Measurements from ENCODE around the gene NAP1L4. TPM values are rescaled to one million over a fixed set of nuclear protein-coding genes. Genes with fewer than 3 reads are reported as not detected.

Gene NAP1L4
- total RNA-seq, 2 experiments from 2014 or later, result 235 to 251 TPM

- ChIA-PET POLR2A (interaction anchor here (0.6 to 2.2 kb wide), 4 partner anchors 8 to 25 kb away, joined by 3 to 15 read pairs (median 9); partner anchors contain the start of gene NAP1L4), CTCF (interaction anchor here (0.9 to 1.9 kb wide), 6 partner anchors 23 to 77 kb away, joined by 3 to 9 read pairs (median 4); partner anchors contain the start of gene NAP1L4)
Measured at GRCh38 chr11:3014057-3014938, 22.2 kb upstream of the NAP1L4 start.

DNA sequence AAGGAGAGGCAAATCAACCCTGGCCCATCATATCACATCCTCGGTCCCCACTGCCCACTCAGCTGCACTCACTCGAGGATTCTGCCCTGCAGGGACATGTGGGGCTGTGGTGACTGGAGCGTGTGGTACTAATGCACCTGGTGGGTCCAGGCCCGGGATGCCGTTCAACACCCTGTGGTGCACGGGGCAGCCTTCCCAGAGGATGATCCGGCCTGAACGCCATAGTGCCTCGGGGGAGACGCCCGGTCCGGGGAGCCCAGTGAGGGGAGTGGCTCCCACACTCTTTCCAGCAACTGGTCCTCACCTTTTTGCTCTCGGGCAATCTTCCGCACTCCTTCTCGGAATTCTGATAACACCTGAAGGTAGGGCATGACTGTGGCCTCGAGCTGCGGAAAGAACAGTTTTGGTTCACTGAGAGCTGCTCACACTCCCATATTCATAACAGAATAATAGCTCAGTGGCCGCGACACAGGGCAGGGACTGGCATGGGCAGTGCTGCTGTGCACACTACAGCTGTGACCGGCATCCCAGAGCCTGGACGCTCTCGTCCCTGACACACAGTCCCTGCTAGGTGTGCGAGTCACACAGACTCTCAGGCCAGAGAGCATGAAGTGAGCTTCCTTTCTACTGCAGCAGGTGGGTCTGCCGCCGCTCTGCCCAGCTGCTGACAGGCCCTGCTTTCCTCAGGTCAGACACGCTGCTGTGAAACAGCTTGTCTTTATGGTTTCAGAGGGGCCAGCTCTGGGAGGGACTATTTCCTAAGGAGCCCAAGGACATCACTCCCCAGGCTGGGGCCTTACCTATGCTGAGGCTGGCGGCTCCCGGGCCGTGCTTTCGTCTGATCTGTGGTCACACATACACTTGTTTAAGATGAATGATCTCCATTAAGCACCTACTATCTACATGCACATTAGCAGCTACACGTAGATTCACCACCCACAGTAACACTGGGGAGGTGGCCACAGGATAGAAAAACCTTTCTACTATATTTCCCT lies 20.1 kb upstream of the NAP1L4 start:
- CTCF ChIA-PET, result interaction anchor here (0.9 to 1.3 kb wide), 2 partner anchors 36 to 100 kb away, joined by 3 to 6 read pairs; no protein-coding TSS in a partner anchor
- POLR2A ChIA-PET, result no interaction called here

- ChIA-PET POLR2A (no interaction called here), CTCF (no interaction called here)
Measured at GRCh38 chr11:3010521-3011275, 18.6 kb upstream of the NAP1L4 start.

DNA sequence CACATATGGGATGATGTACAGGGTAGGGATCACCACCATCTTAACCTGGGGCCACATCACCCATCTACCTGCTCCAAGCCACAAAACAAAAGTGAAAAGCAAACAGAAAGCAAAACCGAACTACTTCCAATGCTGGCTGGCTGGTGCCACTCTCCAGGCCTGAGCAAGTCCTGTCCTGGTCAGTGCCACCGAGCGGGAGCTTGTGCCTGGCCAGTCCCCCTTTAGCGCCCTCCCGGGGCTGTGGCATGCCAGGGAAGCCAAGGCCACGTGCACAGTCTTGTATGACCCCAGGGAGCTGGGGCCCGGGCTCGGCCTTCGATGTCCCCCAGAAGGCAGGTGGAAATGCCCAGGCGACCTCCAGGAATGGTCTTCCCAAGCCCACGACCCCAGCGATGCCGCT lies 17.9 kb upstream of the NAP1L4 start:
- ChIA-PET CTCF (no interaction called here), POLR2A (no interaction called here)

GRCh38 chr11:3009481-3009880 lies 17.4 kb upstream of the NAP1L4 start:
- CTCF ChIA-PET, result no interaction called here
- POLR2A ChIA-PET, result no interaction called here

DNA sequence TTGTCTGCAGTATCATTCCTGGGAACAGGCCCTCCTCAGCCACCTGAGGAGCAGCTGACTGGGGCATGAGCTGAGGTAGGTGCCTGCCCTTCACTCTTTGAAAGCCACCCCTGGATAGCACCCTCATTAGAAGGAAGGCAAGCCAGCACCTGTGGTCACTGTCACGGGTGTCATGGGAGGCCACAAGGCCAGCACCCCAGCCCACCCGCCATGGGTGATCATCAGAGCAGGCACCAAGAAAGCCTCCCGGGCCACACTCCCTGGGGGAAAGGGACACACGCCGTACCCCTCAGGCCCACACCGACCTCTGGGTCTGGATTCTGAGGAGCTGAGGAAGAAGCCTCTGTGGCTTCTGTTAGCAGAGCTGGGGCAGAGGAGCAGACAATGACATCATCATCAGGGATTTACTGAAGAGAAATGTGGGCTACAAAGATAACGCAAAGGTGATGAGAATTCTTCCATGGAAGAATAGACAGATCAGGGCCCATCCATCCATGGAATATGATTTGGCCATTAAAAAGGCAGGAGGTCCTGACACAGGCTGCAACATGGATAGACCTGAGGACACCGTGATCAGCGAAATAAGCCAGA lies 16.7 kb upstream of the NAP1L4 start:
- POLR2A ChIA-PET, result no interaction called here
- CTCF ChIA-PET, result no interaction called here

DNA sequence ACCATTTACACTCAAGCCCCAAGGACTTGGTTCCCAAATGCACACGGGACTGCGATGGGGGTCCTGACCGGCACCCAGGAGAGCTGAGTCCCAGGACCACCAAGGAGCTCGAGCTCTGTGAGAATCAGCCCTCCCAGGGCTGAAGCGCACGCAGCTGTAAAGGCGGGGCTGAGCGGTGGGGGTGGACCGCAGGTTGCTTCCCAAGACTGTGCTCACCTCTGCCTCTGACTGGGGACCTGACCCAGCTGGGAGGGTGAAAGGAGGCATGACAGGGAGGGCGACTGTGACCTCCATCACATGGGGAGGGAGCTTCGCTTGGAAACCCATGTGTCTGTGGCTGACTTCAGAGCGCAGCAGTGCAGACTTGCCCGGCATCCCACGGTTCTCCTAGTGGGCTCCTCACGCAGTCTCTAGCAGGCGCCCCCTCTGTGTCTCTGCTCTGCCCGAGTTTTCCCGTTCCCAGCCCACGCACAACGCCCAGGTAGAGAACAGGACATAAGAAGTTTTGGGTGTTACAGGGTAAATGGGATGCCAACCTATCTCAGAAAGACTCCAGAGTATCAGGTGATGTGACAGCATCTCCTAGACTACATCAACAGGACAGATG lies 15.4 kb upstream of the NAP1L4 start:
- ChIA-PET POLR2A (interaction anchor here (0.9 to 2.3 kb wide), 2 partner anchors 8 to 17 kb away, joined by 4 to 14 read pairs; no protein-coding TSS in a partner anchor), CTCF (interaction anchor here (1.0 to 1.1 kb wide), 2 partner anchors 30 to 32 kb away, joined by 3 read pairs; no protein-coding TSS in a partner anchor)

GRCh38 chr11:3006505-3007260 lies 14.6 kb upstream of the NAP1L4 start:
- ChIA-PET CTCF (interaction anchor here (1.0 to 1.4 kb wide), 3 partner anchors 31 to 85 kb away, joined by 3 to 6 read pairs (median 3); no protein-coding TSS in a partner anchor), POLR2A (interaction anchor here (0.9 to 2.3 kb wide), 2 partner anchors 9 to 17 kb away, joined by 4 to 14 read pairs; no protein-coding TSS in a partner anchor)

DNA sequence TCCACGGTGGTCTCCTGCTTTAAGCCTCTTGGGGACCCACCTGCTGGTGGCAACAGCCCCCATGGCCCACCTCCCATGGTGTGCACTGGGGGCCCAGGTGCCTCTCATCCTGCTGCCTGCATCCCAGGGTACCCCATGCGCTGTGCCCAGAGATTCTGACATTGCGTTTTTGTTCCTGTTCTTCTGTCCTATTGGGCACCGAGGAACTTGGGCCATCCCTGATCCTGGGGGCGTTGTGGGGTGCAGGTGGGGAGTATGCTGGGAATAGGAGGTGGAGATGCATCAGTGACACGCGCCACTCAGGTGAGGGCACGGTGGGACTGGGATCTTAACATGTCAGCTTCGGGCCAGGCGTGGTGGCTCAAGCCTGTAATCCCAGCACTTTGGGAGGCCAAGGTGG lies 12.4 kb upstream of the NAP1L4 start:
- POLR2A ChIA-PET, result interaction anchor here (0.6 kb wide), 1 partner anchor 64 kb away, joined by 3 read pairs; no protein-coding TSS in a partner anchor

DNA sequence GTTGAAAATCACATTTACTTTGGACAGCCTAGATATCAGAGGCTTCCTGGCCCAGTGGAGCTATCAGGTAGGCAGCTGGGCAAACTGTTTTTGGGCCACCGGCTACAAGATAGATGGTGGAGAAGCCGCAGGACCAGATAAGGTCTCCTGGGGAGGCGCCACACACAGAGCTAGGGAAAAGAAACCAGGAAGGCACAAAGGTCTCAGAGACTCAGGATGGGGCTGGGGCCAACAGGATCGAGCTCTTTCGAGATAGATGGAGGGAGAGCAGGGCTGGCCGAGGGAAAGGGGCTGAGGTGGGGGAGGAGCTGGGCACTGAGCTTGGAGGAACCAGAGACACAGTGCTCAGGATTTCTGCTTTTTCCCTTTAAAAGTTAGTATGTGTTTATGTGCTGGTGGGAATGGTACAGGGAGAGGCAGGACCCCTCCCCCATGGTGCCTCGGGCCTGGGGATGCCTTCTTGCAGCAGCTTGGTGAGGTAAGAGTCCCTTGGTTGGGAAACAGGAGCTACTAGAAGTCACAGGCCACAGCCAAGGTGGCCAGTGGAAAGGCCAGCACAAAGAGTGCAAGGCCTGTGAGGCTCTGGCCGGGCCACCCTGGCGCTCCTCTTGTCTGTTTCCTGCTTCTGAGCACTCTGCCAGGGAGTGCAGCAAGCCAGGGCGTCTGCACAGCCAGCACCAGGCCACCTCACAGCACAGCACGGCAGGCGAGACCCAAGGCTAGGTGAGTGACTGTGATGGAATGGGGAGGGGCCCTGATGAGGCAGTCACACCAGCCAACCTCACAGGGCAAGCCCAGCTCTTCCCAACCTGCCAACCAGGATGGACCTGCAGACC lies 11.5 kb upstream of the NAP1L4 start:
- ChIA-PET CTCF (no interaction called here), POLR2A (interaction anchor here (0.6 to 0.7 kb wide), 2 partner anchors 12 to 65 kb away, joined by 3 read pairs; partner anchors contain the start of gene NAP1L4)

More for the DNA sequence above, 12.4 kb upstream of the NAP1L4 start:
- CTCF ChIA-PET, result no interaction called here

DNA sequence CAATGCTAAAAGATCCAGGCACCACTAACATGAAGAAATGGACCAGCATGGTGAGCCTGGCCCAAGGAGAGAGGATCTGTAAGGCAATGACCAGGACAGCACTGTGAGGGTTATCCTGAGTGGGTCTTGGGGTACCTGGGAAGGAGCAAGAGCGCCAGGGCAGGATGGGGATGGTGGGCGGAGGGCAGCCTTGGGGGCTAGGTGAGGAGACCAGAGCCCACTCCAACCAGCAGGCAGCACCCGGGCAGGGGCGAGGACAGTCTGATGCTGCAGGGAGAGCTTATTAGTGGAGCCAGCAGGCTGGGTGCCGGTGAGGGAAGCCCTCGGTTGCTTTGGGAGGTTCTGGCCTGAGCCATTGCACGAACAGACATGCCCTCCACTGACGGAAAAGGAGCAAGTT lies 10.7 kb upstream of the NAP1L4 start:
- ChIA-PET CTCF (interaction anchor here (0.6 kb wide), 1 partner anchor 89 kb away, joined by 3 read pairs; no protein-coding TSS in a partner anchor), POLR2A (no interaction called here)

GRCh38 chr11:3002351-3002861 lies 10.3 kb upstream of the NAP1L4 start:
- ChIA-PET CTCF (interaction anchor here (0.6 to 1.2 kb wide), 2 partner anchors 21 to 89 kb away, joined by 3 read pairs; no protein-coding TSS in a partner anchor), POLR2A (no interaction called here)

DNA sequence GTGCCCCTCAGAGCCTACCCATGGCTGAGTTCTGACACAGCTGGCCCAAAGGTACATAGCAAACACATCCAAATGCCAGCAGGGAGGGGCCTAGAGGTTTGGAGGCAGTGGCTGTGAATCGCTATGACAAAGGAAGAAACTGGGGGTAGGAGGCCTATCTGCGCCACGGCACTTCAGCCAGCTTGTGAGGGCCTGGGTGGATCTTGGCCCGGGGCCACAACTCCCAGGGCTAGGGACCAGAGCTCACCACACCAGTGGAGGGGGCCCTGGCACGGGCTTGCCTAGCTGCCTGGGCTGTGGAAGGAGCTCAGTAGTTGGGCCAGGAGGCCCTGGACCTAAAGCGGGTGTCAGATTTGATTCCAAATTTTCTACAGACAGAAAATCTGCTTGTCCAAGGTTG lies 9.4 kb upstream of the NAP1L4 start:
- ChIA-PET POLR2A (no interaction called here), CTCF (interaction anchor here (1.0 to 1.2 kb wide), 2 partner anchors 20 to 21 kb away, joined by 3 read pairs; no protein-coding TSS in a partner anchor)

GRCh38 chr11:3000032-3000961 lies 8.2 kb upstream of the NAP1L4 start:
- POLR2A ChIA-PET, result no interaction called here
- CTCF ChIA-PET, result no interaction called here

GRCh38 chr11:2999464-2999998 lies 7.4 kb upstream of the NAP1L4 start:
- CTCF ChIA-PET, result no interaction called here
- POLR2A ChIA-PET, result interaction anchor here (0.7 kb wide), 1 partner anchor 17 kb away, joined by 5 read pairs; no protein-coding TSS in a partner anchor
